Renal cortical epithelial cell (primary cell): ENCODE measurements around the gene BST1. TPM values are rescaled to one million over a fixed set of nuclear protein-coding genes. Genes with fewer than 3 reads are reported as not detected.
A peak's percentile ranks its signal among the peaks of the same experiment; 100 is the strongest.

Experiments used
- DNase-seq: peaks from one replicate; pipeline ENCODE4 v3.0.0-alpha.2; 2011; ENCODE audit warnings: low read depth
- total RNA-seq: library from RNA; depleted of rRNA; stranded (reverse); fragments of >200 nt; gene quantifications from 2 replicates; pipeline ENCODE4 v1.2.3, GENCODE V29; 2014

BST1 gene
- total RNA-seq, 1 donor from 2014 or later: 0.70 TPM

GRCh38 chr4:15778289-15779241, 75.7 kb downstream of the BST1 start, which contains the start of gene CD38:
Gene CD38 (plus strand): TSS chr4:15778328. CDS start chr4:15778415, 87 bp downstream.
- DNase-seq: no peak

DNA sequence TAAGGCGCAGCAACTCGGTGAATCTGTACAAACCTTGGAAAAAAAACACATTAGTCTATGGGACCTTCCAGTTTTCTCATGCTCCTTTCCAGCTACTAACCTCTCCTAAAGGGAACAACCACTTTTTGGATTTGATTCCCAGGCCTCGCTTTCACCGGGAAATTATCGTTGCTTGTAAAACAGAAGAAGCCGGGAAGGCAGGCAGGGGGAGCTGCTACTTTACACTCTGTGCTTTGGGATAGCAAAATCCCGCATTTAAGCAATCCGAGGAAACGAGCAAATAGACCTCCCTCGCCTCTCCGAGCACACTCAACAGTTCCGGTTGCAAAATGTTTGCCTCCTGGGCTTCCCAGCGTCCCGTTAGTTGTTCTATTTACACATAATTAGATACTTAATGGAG, 76.4 kb downstream of the BST1 start:
- DNase-seq: peak; percentile 80

- DNase-seq: peak; percentile 13
These were observed 76.9 kb downstream of the BST1 start for GRCh38 chr4:15779809-15780208.

GRCh38 chr4:15781427-15782095, 78.7 kb downstream of the BST1 start:
- peak; percentile 16 for DNase-seq

Other genes with a start within 250 kb of the BST1 start
- 7.8 and 22.3 TPM in 2 replicates for gene CC2D2A, start 233.2 kb upstream of the BST1 start, total RNA-seq
- gene FBXL5, start 47.7 kb upstream of the BST1 start, total RNA-seq: 105 and 132 TPM in 2 replicates
- 20.6 and 22.6 TPM in 2 replicates for gene FAM200B, start 21.2 kb upstream of the BST1 start, total RNA-seq
- gene CD38, start 75.3 kb downstream of the BST1 start, total RNA-seq: 0.52 TPM in 1 of 2 replicates, not detected in the other
- gene FGFBP1, start 235.7 kb downstream of the BST1 start, total RNA-seq: 0.50 and 19.1 TPM in 2 replicates